GM19240 (cell line): ENCODE measurements around the gene ZNF629.

Experiments used
- DNase-seq: peaks from one replicate; pipeline ENCODE4 v3.0.0; 2011; ENCODE audit warnings: low spot score; ENCODE audit not compliant: insufficient read length

ZNF629 gene

DNA sequence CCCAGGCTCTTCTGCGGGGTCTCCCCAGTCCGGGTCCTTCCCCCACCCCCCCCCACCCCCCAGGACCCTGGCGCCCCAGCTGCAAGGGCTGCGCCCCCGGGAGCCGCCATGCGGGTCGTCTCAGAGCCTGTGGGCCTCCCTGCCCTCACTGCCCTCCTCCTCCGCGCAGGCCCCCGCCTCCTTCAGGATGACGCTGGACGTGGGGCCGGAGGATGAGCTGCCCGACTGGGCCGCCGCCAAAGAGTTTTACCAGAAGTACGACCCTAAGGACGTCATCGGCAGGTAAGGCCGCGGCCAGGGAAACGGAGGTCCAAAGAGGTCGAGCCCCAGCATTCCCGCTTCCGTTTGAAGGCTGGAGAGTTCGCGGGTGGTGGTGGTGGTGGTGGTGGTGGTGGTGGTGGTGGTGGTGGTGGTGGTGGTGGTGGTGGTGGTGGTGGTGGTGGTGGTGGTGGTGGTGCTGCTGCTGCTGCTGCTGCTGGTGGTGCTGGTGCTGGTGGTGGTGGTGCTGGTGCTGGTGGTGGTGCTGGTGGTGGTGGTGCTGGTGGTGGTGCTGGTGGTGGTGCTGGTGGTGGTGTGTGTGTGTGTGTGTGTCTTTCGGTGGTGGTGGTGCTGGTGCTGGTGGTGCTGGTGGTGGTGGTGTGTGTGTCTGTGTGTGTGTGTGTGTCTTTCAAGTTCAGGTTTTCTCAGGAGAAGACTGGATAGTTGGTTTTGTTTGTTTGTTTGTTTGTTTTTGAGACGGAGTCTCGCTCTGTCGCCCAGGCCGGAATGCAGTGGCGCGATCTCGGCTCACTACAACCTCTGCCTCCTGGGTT is 38.2 kb downstream of the ZNF629 start:
- peak; percentile 37 for DNase-seq

DNA sequence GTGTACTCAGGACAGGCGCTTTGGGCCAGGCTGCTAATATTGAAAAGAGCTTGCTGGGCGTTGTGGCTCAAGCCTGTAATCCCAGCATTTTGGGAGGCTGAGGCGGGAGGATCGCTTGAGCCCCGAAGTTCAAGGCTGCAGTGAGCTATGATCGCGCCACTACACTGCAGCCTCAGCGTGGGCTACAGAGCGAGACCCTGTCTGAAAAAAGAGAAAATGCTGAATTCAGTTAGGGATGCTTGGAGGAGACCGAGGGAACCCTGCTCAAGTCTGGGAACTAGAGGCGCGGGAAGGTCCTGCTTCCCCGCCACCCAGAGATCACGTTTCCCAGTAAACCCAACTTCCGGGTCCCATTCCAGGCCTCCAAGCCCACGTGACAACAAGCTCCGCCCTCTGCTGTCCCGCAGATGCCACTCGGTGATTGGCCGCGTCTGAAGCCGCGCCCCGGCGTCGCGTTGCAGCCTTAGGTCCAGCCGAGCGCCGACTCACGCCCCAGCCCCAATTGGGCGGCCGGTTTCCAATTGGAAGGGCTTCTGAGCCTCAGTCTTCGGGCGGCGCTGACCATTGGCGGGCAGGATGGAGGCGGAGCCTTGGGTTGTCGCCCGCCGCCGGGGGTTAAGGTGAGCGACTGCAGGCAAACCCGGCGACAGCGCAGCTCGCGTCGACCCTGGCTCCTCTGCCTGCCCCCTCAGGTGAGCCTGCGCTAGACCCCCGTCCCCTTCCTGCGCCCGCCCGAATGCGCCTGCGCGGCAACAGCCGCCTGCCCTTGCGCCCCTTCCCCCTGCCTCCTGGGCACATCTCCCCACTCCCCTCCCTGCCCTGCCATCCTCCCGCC is 39.0 kb downstream of the ZNF629 start, which contains the start of gene PHKG2:
TSS of gene PHKG2 (plus strand) at position 627 of the 835 bp plus-strand sequence. CDS start 396 bp downstream, outside the sequence.
- peak; percentile 99 for DNase-seq

DNA sequence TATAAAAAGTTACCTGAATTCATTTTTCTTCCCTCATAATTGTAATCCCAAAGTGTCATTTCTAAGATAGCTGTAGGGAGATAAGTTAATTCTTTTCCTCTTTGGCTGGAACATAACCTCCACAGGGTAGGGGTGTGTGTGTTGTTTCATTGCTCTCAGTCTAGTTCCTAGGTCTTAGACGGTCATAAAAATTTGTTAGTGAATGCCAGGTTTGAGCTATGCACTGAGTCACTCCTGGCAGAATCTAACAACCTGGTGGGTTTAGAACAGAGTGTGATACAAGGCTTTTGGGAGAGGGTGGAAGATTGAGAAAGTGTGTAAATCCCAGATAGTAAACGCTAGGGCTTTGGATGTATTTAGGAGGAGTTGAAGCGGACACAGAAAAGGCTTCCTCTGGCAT is 39.7 kb downstream of the ZNF629 start:
- no peak for DNase-seq

DNA sequence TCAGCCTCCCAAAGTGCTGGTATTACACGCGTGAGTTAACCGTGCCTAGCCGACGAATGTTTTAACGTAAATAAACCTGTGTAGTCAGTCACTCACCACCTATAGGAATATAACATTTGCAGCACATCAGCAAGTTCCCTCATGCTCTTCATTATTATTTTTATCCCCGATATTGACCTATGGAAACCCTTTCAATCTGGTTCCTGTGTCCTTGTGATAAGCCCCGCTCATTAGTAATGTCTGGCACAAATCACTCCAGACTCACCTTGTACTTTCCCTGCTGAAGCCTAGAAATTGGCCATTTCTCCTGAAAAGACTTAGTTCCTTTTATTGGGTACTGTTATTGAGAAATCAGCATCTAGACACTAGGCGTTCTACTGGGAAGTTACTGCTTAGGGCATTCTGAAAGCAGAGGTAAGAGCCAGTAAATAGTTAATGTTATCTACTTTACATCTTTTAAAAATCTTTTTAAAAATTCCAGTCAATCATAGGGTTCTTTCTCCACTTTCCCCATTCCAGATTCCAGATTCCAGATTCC is 40.3 kb downstream of the ZNF629 start:
- no peak for DNase-seq

DNA sequence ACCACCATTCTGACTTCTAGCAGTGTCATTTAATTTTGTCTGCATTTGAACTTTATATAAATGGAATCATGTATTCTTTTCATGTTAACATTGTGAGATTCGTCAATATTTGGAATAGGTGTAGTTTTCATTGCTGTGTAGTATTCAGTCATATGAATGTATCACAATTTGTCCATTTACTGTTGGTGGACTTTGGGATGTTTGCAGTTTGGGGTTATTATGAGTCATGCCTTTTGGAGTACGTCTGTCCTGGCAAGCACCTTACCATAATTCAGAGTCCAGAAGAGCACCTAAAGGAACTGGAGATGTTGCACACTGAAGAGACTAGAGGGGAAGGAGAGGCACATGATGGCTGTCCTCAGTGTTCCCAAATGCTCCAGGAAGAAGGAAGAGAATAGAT is 41.9 kb downstream of the ZNF629 start:
- no peak for DNase-seq

DNA sequence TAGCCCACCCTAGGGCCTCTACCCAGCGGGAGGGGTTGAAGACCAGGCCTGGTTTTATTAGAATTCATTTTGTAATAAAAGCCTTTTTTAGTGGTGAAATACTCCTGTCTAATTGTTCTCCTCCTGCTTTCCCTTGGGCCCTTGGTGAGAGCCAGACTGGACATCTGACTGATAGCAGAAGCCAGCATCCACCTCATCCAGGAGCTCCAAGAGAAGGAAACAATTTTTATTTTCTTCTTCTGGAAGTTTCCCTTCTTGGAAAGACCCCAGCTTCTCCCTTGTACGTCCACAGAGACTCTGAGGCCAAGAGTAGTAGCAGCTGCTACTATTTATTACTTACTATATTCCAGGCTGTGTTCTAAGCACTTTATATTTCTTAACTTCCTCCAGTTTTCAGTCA is 42.8 kb downstream of the ZNF629 start:
- no peak for DNase-seq

DNA sequence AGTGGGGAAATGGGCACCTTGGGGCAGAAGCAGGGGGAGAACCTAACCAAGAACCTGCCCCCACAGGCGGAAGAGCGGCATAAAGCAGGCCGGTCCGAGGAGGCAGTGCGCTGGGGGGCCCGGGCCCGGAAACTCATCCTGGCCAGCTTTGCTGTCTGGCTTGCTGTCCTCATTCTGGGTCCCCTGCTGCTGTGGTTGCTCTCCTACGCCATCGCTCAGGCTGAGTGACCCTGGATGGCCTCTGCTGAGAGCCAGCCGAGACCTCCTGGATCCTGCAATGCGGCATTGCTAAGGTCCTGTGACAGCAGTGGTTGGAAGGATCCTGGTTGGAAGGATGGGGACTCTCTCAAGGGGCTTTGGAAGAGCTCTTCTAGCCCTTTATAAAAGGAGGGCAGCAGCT is 43.3 kb downstream of the ZNF629 start:
- no peak for DNase-seq

DNA sequence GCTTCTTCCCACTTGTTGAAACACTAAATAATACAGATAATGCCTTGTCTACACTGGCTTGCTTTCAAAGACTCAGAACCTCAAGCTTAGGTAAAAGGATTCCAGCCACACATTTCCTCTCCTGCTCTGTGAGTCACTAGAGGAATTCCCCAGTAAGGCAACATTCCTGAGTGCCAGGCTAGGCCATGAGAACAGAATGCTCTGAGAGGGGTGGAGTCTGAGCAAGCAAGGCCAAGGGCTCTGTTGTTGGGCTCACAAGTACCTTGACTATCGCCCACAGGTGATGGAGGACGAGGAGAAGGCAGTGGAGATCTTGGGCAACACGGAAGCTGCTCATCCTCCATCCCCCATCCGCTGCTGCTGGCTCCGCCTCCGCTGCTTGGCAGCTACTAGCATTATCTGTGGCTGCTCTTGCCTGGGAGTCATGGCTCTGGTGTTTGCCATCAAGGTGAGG is 45.5 kb downstream of the ZNF629 start:
- DNase-seq, result no peak

DNA sequence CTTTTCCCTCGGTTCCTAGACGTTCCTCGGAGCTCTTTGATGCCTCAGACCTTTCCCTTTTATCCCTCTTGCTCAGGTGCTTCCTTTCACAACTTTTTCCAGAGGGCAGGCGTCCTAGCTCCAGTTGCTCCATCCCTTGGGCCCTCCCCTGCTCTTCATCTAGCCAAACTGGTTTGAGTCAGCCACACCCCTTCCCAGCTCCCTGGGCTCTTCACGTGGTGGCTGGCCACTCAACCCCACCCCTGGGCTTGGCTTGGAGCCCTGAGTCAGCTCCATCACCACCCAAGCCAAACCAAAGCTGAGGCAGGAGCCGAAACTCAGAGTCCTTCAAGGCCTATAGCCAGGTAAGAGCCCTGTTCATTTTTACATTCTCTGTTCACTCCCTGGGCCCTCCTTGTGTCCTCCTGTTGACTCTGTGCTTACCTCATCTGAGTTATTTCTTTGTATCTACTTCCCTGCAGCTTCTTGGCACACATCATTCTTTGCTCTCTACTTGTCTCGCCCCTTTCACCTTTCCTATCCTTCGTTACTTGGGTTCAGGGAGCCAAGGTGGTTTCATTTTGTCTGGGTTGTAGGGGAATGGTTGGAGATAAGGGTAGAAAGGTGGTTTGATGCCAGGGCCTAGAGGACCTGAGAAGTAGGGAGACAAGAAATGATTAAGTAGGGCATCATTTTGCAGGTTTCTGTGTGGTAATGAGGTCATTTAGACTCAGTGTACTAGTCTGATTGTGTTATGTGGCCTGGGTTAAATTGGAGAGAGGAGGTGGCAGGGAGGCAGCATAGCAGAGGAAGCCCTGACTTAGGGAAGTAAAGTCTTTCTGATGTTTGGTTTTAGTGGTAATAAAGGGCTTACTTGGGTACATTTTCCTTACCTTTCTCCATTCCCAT is 46.4 kb downstream of the ZNF629 start:
- no peak for DNase-seq

DNA sequence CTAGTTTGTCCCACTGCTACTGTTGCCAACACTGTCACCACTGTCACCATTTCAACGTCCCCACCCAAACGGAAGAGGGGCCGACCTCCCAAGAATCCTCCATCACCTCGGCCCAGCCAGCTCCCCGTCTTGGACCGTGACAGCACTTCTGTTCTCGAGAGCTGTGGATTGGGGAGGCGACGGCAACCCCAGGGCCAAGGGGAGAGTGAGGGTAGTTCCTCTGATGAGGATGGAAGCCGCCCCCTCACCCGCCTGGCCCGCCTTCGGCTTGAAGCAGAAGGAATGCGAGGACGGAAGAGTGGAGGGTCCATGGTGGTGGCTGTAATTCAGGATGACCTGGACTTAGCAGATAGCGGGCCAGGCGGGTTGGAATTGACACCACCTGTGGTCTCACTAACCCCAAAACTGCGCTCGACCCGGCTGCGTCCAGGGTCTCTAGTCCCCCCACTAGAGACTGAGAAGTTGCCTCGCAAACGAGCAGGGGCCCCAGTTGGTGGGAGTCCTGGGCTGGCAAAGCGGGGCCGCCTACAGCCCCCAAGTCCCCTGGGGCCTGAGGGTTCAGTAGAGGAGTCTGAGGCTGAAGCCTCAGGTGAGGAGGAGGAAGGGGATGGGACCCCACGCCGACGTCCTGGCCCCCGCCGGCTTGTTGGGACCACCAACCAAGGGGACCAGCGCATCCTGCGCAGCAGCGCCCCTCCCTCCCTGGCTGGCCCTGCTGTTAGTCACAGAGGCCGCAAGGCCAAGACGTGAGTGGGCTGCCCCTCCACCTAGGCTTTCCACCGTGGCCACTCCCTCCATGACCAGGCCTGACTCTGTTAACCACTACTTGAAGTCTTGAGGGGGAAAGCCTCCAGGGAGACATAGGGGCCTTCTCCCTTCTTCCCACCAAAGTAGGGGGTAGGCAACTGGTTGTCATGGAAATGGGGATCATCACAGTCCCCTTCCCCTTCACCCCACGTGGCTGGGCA is 47.7 kb downstream of the ZNF629 start:
- no peak for DNase-seq

DNA sequence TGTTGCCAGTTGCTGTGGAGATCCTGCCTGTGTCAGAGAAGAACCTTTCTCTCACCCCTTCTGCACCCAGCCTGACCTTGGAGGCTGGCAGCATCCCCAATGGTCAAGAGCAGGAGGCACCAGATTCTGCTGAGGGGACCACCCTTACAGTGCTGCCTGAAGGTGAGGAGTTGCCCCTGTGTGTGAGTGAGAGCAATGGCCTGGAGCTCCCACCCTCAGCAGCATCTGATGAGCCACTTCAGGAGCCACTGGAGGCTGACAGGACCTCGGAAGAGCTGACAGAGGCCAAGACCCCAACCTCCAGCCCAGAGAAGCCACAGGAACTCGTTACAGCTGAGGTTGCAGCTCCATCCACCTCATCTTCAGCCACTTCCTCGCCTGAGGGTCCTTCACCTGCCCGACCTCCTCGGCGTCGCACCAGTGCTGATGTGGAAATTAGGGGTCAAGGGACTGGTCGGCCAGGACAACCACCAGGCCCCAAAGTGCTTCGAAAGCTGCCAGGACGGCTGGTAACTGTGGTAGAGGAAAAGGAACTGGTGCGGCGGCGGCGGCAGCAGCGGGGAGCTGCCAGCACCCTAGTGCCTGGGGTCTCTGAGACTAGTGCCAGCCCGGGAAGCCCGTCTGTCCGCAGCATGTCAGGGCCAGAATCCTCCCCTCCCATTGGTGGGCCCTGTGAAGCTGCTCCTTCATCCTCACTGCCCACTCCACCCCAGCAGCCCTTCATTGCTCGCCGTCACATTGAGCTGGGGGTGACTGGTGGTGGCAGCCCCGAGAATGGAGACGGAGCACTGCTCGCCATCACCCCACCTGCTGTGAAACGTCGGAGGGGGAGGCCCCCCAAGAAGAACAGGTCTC is 49.0 kb downstream of the ZNF629 start:
- DNase-seq, result no peak

DNA sequence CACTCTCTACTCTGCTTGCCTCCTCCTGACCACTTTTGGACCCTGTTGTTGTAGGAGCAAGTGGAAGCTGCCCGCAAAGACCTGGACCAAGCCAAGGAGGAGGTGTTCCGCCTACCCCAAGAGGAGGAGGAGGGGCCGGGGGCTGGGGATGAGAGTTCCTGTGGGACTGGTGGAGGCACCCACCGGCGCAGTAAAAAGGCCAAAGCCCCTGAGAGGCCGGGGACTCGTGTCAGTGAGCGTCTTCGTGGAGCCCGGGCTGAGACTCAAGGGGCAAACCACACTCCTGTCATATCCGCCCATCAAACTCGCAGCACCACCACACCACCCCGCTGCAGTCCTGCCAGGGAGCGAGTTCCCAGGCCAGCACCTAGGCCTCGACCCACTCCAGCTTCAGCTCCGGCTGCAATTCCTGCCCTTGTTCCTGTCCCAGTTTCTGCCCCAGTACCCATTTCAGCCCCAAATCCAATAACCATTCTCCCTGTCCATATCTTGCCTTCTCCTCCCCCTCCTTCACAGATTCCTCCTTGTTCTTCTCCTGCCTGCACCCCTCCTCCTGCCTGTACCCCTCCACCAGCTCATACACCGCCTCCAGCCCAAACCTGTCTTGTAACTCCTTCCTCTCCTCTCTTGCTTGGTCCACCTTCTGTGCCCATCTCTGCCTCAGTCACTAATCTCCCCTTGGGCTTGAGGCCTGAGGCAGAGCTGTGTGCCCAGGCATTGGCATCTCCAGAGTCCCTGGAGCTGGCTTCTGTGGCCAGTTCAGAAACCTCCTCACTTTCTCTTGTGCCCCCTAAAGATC is 49.8 kb downstream of the ZNF629 start:
- DNase-seq, result no peak

DNA sequence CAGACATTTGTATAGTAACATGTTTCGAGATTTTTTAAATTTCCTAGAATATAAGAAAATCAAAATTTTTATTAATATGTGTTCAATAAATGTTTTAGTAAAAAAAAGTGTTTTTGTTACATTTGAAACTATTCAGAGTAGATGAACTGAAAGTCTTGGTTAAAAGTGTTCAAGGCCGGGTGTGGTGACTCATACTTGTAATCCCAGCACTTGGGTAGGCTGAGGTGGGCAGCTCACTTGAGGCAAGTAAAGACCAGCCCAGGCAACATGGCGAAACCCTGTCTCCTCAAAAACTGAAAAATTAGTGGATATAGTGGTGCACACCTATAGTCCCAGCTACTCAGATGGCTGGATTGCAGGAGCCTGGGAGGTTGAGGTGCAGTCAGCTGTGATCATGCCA is 55.6 kb downstream of the ZNF629 start:
- no peak for DNase-seq

DNA sequence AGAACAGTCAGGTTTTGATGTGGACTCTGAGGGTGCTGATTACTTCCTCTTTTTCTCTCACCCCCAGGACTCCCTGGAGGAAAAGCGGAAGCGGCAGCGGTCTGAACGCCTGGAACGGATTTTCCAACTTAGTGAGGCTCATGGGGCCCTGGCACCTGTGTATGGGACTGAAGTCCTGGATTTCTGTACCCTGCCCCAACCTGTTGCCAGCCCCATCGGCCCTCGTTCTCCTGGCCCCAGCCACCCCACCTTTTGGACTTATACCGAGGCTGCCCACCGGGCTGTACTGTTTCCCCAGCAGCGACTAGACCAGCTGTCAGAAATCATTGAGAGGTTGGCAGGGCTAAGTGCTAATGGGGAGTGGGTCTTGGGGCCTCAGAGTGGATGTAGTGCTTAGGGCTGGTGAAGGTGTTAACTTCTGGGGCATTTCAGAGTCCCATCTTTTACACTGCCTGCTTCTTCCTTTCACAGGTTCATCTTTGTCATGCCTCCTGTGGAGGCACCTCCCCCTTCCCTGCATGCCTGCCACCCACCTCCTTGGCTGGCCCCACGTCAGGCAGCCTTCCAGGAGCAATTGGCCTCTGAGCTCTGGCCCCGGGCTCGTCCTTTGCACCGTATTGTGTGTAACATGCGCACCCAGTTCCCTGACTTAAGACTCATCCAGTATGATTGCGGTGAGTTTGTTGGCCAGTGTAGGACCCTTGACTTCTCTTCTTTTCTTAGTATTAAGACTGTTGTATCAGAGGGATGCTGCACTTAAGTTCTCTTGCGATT is 57.9 kb downstream of the ZNF629 start:
- no peak for DNase-seq
